GOT3 (cell line): ENCODE data around the gene HIPK1.
"Not testable (repeated sequence)": the region's sequence is repeated elsewhere in the genome, so short reads cannot be mapped to it uniquely, and the experiment has no call there.

ENCODE experiments used
- DNase-seq: peaks from one replicate; lab custom pipeline; 2025; ENCODE audit warnings: mixed read lengths; lab: John Stamatoyannopoulos, UW

Gene HIPK1

GRCh38 chr1:114011796-114012195 lies 82.7 kb downstream of the HIPK1 start:
- no peak for DNase-seq

- DNase-seq: no peak
Observed at GRCh38 chr1:114015075-114015474, 86.0 kb downstream of the HIPK1 start.

GRCh38 chr1:114019724-114020123 lies 90.6 kb downstream of the HIPK1 start:
- DNase-seq: not testable (repeated sequence)

GRCh38 chr1:114021665-114022099 lies 92.6 kb downstream of the HIPK1 start:
- DNase-seq: no peak

- no peak for DNase-seq
Observed at GRCh38 chr1:114022877-114023276, 93.8 kb downstream of the HIPK1 start.

- DNase-seq: no peak
Observed at GRCh38 chr1:114023377-114023776, 94.3 kb downstream of the HIPK1 start.

- no peak for DNase-seq
Observed at GRCh38 chr1:114024049-114024448, 94.9 kb downstream of the HIPK1 start.

- no peak for DNase-seq
Observed at GRCh38 chr1:114025609-114026401, 96.7 kb downstream of the HIPK1 start.

- no peak for DNase-seq
Observed at GRCh38 chr1:114026797-114027196, 97.7 kb downstream of the HIPK1 start.
